HG02884 (cell line): ENCODE measurements around the gene CYB5D1.

Experiments used
- ATAC-seq: cut with Tn5 transposase; IDR thresholded peaks from one replicate; pipeline ENCODE4 v1.9.1; 2021; ENCODE audit warnings: mild to moderate bottlenecking, moderate library complexity; ENCODE audit not compliant: unreplicated experiment

Gene CYB5D1

GRCh38 chr17:7884581-7885366 lies 27.0 kb downstream of the CYB5D1 start:
- ATAC-seq = no peak

GRCh38 chr17:7885367-7886226 lies 27.8 kb downstream of the CYB5D1 start:
- ATAC-seq = no peak

- no peak for ATAC-seq
Measured at GRCh38 chr17:7886227-7887037, 28.6 kb downstream of the CYB5D1 start.

GRCh38 chr17:7887038-7887481 lies 29.3 kb downstream of the CYB5D1 start:
- no peak for ATAC-seq

GRCh38 chr17:7887482-7888183 lies 29.8 kb downstream of the CYB5D1 start:
- ATAC-seq = no peak

- no peak for ATAC-seq
Measured at GRCh38 chr17:7888184-7888920, 30.5 kb downstream of the CYB5D1 start, which contains the start of gene CHD3. TSS of gene CHD3 (plus strand) at chr17:7888789. CDS start at chr17:7889001, 212 bp downstream.

GRCh38 chr17:7889166-7889955 lies 31.6 kb downstream of the CYB5D1 start:
- ATAC-seq = no peak

- no peak for ATAC-seq
Measured at GRCh38 chr17:7893187-7893880, 35.5 kb downstream of the CYB5D1 start.

GRCh38 chr17:7894226-7894625 lies 36.4 kb downstream of the CYB5D1 start:
- no peak for ATAC-seq

GRCh38 chr17:7894866-7895265 lies 37.1 kb downstream of the CYB5D1 start:
- ATAC-seq = no peak

GRCh38 chr17:7897090-7897489 lies 39.3 kb downstream of the CYB5D1 start:
- no peak for ATAC-seq

GRCh38 chr17:7897773-7898172 lies 40.0 kb downstream of the CYB5D1 start:
- no peak for ATAC-seq

- ATAC-seq = no peak
Measured at GRCh38 chr17:7903154-7904103, 45.6 kb downstream of the CYB5D1 start.

GRCh38 chr17:7909089-7909488 lies 51.3 kb downstream of the CYB5D1 start:
- ATAC-seq = no peak

GRCh38 chr17:7910281-7910680 lies 52.5 kb downstream of the CYB5D1 start:
- no peak for ATAC-seq

GRCh38 chr17:7910711-7911110 lies 52.9 kb downstream of the CYB5D1 start:
- no peak for ATAC-seq

- no peak for ATAC-seq
Measured at GRCh38 chr17:7911116-7911515, 53.3 kb downstream of the CYB5D1 start.
